GM12865 (cell line): ENCODE data around the gene ANKRD60.

ENCODE experiments used
- DNase-seq: peaks from one replicate; pipeline ENCODE4 v3.0.0; 2010; ENCODE audit warnings: low read depth
- H3K4me3 ChIP-seq: 2 replicates; pipeline ENCODE4 v1.5.1; 2011; ENCODE audit warnings: mild to moderate bottlenecking, low read depth, low read length, control low read depth
- CTCF ChIP-seq: IDR thresholded peaks from 2 replicates; pipeline ENCODE4 v1.5.1; 2011; ENCODE audit warnings: low read length, control low read depth, low read depth, inconsistent platforms; ENCODE audit not compliant: insufficient read depth; ENCODE audit errors: missing control alignments

The ANKRD60 gene

GRCh38 chr20:58216334-58216733 is 12.1 kb downstream of the ANKRD60 start:
- DNase-seq, result no peak
- no peak for TF ChIP-seq CTCF
- no peak overlapping the region for H3K4me3 ChIP-seq

- no peak for TF ChIP-seq CTCF
Observed at GRCh38 chr20:58215116-58215515, 13.3 kb downstream of the ANKRD60 start.

GRCh38 chr20:58214310-58214709 is 14.1 kb downstream of the ANKRD60 start:
- no peak for DNase-seq
- no peak overlapping the region for H3K4me3 ChIP-seq
- TF ChIP-seq CTCF, result no peak

More at GRCh38 chr20:58215116-58215515, 13.3 kb downstream of the ANKRD60 start:
- H3K4me3 ChIP-seq, result no peak overlapping the region
- DNase-seq, result no peak

- TF ChIP-seq CTCF, result no peak
- no peak for DNase-seq
- H3K4me3 ChIP-seq, result no peak overlapping the region
Observed at GRCh38 chr20:58213716-58214115, 14.7 kb downstream of the ANKRD60 start.

- no peak for DNase-seq
- H3K4me3 ChIP-seq, result no peak overlapping the region
- no peak for TF ChIP-seq CTCF
Observed at GRCh38 chr20:58213121-58213520, 15.3 kb downstream of the ANKRD60 start.

GRCh38 chr20:58212636-58213035 is 15.8 kb downstream of the ANKRD60 start:
- TF ChIP-seq CTCF, result no peak
- DNase-seq, result no peak
- H3K4me3 ChIP-seq, result no peak overlapping the region

- TF ChIP-seq CTCF, result no peak
- H3K4me3 ChIP-seq, result no peak overlapping the region
- no peak for DNase-seq
Observed at GRCh38 chr20:58210398-58210747, 18.1 kb downstream of the ANKRD60 start.
